Fibroblast of villous mesenchyme (primary cell): ENCODE measurements around the gene STK10. TPM values are rescaled to one million over a fixed set of nuclear protein-coding genes. Genes with fewer than 3 reads are reported as not detected.
"Not testable (repeated sequence)": the region's sequence is repeated elsewhere in the genome, so short reads cannot be mapped to it uniquely, and the experiment has no call there.

ENCODE experiments used
- DNase-seq: peaks from one replicate; pipeline ENCODE4 v3.0.0-alpha.2; 2010; ENCODE audit warnings: low read depth
- H3K4me3 ChIP-seq: 2 replicates; pipeline ENCODE4 v1.5.1; 2011; ENCODE audit warnings: low read depth, mild to moderate bottlenecking, low read length
- CTCF ChIP-seq: IDR thresholded peaks from 2 replicates; pipeline ENCODE4 v1.5.1; 2012; ENCODE audit warnings: low read depth, mild to moderate bottlenecking, low read length; ENCODE audit not compliant: insufficient read depth
- total RNA-seq: library from RNA; depleted of rRNA; stranded (reverse); fragments of >200 nt; gene quantifications from 2 replicates; pipeline ENCODE4 v1.2.3, GENCODE V29; 2012

STK10 gene
- total RNA-seq, 1 donor, result 32.4 TPM

GRCh38 chr5:172207511-172207910, 19.5 kb upstream of the STK10 start:
- TF ChIP-seq CTCF, result no peak
- H3K4me3 ChIP-seq, result no peak overlapping the region
- DNase-seq, result no peak

GRCh38 chr5:172205984-172206383, 18.0 kb upstream of the STK10 start:
- H3K4me3 ChIP-seq, DNase-seq: not testable (repeated sequence)

GRCh38 chr5:172200476-172200875, 12.5 kb upstream of the STK10 start:
- no peak for DNase-seq
- no peak overlapping the region for H3K4me3 ChIP-seq
- no peak for TF ChIP-seq CTCF

- no peak overlapping the region for H3K4me3 ChIP-seq
- no peak for TF ChIP-seq CTCF
- DNase-seq, result no peak
Observed at GRCh38 chr5:172199446-172199845, 11.4 kb upstream of the STK10 start.

- H3K4me3 ChIP-seq, result not testable (repeated sequence)
Observed at GRCh38 chr5:172197775-172198174, 9.8 kb upstream of the STK10 start.

GRCh38 chr5:172194985-172195774, 7.2 kb upstream of the STK10 start:
- H3K4me3 ChIP-seq, result no peak overlapping the region
- no peak for TF ChIP-seq CTCF
- no peak for DNase-seq

More at GRCh38 chr5:172197775-172198174, 9.8 kb upstream of the STK10 start:
- not testable (repeated sequence) for DNase-seq

GRCh38 chr5:172193872-172194271, 5.8 kb upstream of the STK10 start, which contains the start of gene EFCAB9:
Gene EFCAB9 (plus strand): TSS chr5:172194172. CDS start chr5:172194173, 1 bp downstream.
- DNase-seq, result no peak
- no peak within 1 kb of the TSS for H3K4me3 ChIP-seq
- no peak for TF ChIP-seq CTCF

GRCh38 chr5:172189693-172190296, 1.8 kb upstream of the STK10 start:
- TF ChIP-seq CTCF, result no peak
- H3K4me3 ChIP-seq, result no peak overlapping the region
- no peak for DNase-seq
